RWPE2 (cell line): ENCODE data around the gene CFAP210.

Experiments
- ATAC-seq: fragments of 200-7000 bp; cut with Tn5 transposase; 3 replicates; pipeline ENCODE4 v1.9.1; 2021; ENCODE audit warnings: low read depth
- DNase-seq: peaks from one replicate; pipeline ENCODE4 v3.0.0-alpha.2; 2020; ENCODE audit warnings: low spot score
- H3K27ac ChIP-seq: fragments of 450-650 bp; 2 replicates; pipeline ENCODE4 v1.5.1; 2017; ENCODE audit warnings: mild to moderate bottlenecking; ENCODE audit not compliant: poor library complexity, severe bottlenecking
- H3K27me3 ChIP-seq: fragments of 250-450 bp; sonication (Bioruptor Pico); 2 replicates; pipeline ENCODE4 v1.5.1; 2021; ENCODE audit warnings: mild to moderate bottlenecking, moderate library complexity; ENCODE audit not compliant: insufficient read depth, poor library complexity, severe bottlenecking
- H3K36me3 ChIP-seq: fragments of 250-450 bp; sonication (Bioruptor Pico); 2 replicates; pipeline ENCODE4 v1.5.1; 2020; ENCODE audit warnings: low read depth, mild to moderate bottlenecking, moderate library complexity
- H3K4me1 ChIP-seq: fragments of 250-450 bp; sonication (Bioruptor Pico); 2 replicates; pipeline ENCODE4 v1.5.1; 2021; ENCODE audit warnings: mild to moderate bottlenecking, moderate library complexity; ENCODE audit not compliant: insufficient read depth, poor library complexity, severe bottlenecking
- H3K4me3 ChIP-seq: fragments of 250-450 bp; sonication (Bioruptor Pico); 2 replicates; pipeline ENCODE4 v1.5.1; 2021; ENCODE audit warnings: mild to moderate bottlenecking, moderate library complexity; ENCODE audit not compliant: severe bottlenecking
- H3K9me3 ChIP-seq: fragments of 250-450 bp; sonication (Bioruptor Pico); 2 replicates; pipeline ENCODE4 v1.5.1; 2021; ENCODE audit warnings: mild to moderate bottlenecking, moderate library complexity; ENCODE audit not compliant: severe bottlenecking
- TF ChIP-seq, protein P1 (sequence below): fragments of 450-650 bp; IDR thresholded peaks from one replicate; pipeline ENCODE4 v1.5.1; 2017; ENCODE audit warnings: mild to moderate bottlenecking, moderate library complexity; ENCODE audit not compliant: poor library complexity, severe bottlenecking

The CFAP210 gene

DNA sequence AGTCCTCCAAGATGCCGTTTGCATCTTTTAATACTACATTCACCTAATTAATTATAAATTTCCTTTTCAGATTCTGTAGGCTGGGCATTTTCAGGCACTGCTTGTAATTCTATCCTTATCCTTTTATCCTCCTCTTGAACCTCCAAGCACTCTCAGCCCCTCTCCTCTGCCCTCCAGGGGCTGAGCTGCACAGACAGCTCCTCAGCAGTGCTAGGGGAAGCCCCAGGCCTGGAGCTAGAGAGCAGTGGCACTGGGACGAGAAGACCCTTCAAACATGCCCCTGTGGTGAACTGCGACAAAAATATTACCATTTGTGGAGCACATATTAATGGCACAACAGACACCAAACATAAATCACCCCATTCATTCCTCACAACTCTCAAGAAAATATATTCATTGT is 32.9 kb downstream of the CFAP210 start:
- Histone ChIP-seq H3K4me3 (no peak overlapping the region), H3K27me3 (no peaks in the 10 kb centered on the region), H3K27ac (no peak overlapping the region), H3K9me3 (no peaks in the 10 kb centered on the region), H3K36me3 (no peaks in the 10 kb centered on the region), H3K4me1 (no peaks in the 10 kb centered on the region)
- ATAC-seq (no peak), DNase-seq (no peak)
- TF ChIP-seq, protein P1, sequence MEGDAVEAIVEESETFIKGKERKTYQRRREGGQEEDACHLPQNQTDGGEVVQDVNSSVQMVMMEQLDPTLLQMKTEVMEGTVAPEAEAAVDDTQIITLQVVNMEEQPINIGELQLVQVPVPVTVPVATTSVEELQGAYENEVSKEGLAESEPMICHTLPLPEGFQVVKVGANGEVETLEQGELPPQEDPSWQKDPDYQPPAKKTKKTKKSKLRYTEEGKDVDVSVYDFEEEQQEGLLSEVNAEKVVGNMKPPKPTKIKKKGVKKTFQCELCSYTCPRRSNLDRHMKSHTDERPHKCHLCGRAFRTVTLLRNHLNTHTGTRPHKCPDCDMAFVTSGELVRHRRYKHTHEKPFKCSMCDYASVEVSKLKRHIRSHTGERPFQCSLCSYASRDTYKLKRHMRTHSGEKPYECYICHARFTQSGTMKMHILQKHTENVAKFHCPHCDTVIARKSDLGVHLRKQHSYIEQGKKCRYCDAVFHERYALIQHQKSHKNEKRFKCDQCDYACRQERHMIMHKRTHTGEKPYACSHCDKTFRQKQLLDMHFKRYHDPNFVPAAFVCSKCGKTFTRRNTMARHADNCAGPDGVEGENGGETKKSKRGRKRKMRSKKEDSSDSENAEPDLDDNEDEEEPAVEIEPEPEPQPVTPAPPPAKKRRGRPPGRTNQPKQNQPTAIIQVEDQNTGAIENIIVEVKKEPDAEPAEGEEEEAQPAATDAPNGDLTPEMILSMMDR = no peak

- Histone ChIP-seq H3K9me3 (no peaks in the 10 kb centered on the region), H3K27me3 (no peaks in the 10 kb centered on the region), H3K27ac (no peak overlapping the region), H3K4me3 (no peak overlapping the region), H3K4me1 (no peaks in the 10 kb centered on the region), H3K36me3 (no peaks in the 10 kb centered on the region)
- no peak for ATAC-seq
- DNase-seq = no peak
- TF ChIP-seq, protein P1 = no peak
These were observed 34.9 kb downstream of the CFAP210 start for GRCh38 chr2:169659320-169659719.

DNA sequence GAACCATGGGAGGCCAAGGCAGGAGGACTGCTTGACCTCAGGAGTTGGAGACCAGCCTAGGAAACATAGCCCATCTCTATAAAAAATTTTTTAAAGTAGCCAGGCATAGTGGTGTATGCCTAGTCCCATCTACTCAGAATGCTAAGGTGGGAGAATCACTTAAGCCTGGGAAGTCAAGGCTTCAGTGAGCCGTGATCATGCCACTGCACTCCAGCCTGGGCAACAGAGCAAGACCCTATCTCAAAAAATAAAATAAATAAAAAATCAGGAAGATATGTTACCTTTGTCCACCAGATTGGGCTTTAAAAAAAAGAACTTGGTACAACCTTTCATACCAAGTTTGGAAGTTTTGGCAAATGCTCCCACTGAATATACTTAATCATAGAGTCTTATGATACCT is 35.3 kb downstream of the CFAP210 start:
- no peak overlapping the region for H3K4me3 ChIP-seq
- H3K27ac ChIP-seq = no peak overlapping the region
- H3K36me3 ChIP-seq = no peaks in the 10 kb centered on the region
- no peaks in the 10 kb centered on the region for H3K9me3 ChIP-seq
- TF ChIP-seq, protein P1 = no peak
- DNase-seq (no peak), ATAC-seq (no peak)
- no peaks in the 10 kb centered on the region for H3K4me1 ChIP-seq
- H3K27me3 ChIP-seq = peaks cover 3% of the 10 kb centered on the region

- H3K27me3 ChIP-seq = peaks cover 3% of the 10 kb centered on the region
- TF ChIP-seq, protein P1 = no peak
- no peaks in the 10 kb centered on the region for H3K36me3 ChIP-seq
- no peaks in the 10 kb centered on the region for H3K9me3 ChIP-seq
- DNase-seq = no peak
- ATAC-seq = no peak
- H3K4me3 ChIP-seq = no peak overlapping the region
- no peaks in the 10 kb centered on the region for H3K4me1 ChIP-seq
- H3K27ac ChIP-seq = no peak overlapping the region
These were observed 38.0 kb downstream of the CFAP210 start for GRCh38 chr2:169656164-169656563.

DNA sequence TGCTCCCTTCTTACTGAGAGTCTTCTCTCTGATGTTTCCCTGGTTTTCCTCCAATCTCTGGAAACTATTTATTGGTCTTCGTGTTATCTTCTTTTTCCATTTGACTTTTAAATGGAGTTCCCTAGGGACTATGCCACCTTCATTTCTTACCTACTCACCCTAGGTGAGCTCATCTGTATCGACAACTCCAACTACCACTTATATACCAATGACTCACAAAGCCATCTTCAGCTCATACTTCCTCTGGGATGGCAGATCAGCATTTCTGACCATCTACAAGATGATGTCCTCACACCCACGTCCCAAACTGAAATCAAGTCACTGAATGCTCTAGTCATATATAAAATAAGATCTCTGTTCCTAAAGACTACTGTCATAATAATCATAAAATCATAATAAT is 40.6 kb downstream of the CFAP210 start:
- no peak overlapping the region for H3K27ac ChIP-seq
- DNase-seq = no peak
- H3K36me3 ChIP-seq = no peaks in the 10 kb centered on the region
- TF ChIP-seq, protein P1 = no peak
- no peaks in the 10 kb centered on the region for H3K4me1 ChIP-seq
- no peaks in the 10 kb centered on the region for H3K9me3 ChIP-seq
- H3K27me3 ChIP-seq = peaks cover 3% of the 10 kb centered on the region
- no peak overlapping the region for H3K4me3 ChIP-seq
- ATAC-seq = peak; percentile 73; the same call in 2 of the 3 replicates
